ENCODE data around the gene TLDC2. TPM values are rescaled to one million over a fixed set of nuclear protein-coding genes. Genes with fewer than 3 reads are reported as not detected.
"Not testable (repeated sequence)": the region's sequence is repeated elsewhere in the genome, so short reads cannot be mapped to it uniquely, and the experiment has no call there.

The TLDC2 gene
- total RNA-seq, 1 donor, result not detected

- Histone ChIP-seq H3K9me3 (ENCODE audit: low read depth, low read length) (no peaks in the 10 kb centered on the region), H3K4me2 (ENCODE audit: insufficient read depth, low read length) (no peak overlapping the region), H3K27ac (ENCODE audit: low read depth, low read length) (no peak overlapping the region), H3K27me3 (ENCODE audit: insufficient read depth, low read length) (no peaks in the 10 kb centered on the region), H4K20me1 (ENCODE audit: insufficient read depth, low read length) (no peaks in the 10 kb centered on the region), H3K4me3 (ENCODE audit: insufficient read depth, low read length) (no peak overlapping the region), H3K4me1 (ENCODE audit: insufficient read depth, low read length) (peaks cover 10% of the 10 kb centered on the region), H2AFZ (ENCODE audit: low read length) (no peak overlapping the region), H3K79me2 (ENCODE audit: insufficient read depth, low read length) (no peaks in the 10 kb centered on the region), H3K36me3 (ENCODE audit: insufficient read depth, low read length) (no peaks in the 10 kb centered on the region)
- DNase-seq (ENCODE audit: insufficient read length, low spot score, missing footprints), result peak; percentile 17
- TF ChIP-seq, protein P1, sequence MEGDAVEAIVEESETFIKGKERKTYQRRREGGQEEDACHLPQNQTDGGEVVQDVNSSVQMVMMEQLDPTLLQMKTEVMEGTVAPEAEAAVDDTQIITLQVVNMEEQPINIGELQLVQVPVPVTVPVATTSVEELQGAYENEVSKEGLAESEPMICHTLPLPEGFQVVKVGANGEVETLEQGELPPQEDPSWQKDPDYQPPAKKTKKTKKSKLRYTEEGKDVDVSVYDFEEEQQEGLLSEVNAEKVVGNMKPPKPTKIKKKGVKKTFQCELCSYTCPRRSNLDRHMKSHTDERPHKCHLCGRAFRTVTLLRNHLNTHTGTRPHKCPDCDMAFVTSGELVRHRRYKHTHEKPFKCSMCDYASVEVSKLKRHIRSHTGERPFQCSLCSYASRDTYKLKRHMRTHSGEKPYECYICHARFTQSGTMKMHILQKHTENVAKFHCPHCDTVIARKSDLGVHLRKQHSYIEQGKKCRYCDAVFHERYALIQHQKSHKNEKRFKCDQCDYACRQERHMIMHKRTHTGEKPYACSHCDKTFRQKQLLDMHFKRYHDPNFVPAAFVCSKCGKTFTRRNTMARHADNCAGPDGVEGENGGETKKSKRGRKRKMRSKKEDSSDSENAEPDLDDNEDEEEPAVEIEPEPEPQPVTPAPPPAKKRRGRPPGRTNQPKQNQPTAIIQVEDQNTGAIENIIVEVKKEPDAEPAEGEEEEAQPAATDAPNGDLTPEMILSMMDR (IDR thresholded peaks at IDR 0.05; ENCODE audit: extremely low read depth, low read depth, low read length), result no peak
Measured at GRCh38 chr20:36929290-36929689, 53.4 kb downstream of the TLDC2 start.

- Histone ChIP-seq H3K27ac (ENCODE audit: low read depth, low read length) (no peak overlapping the region), H3K4me3 (ENCODE audit: insufficient read depth, low read length) (no peak overlapping the region), H3K36me3 (ENCODE audit: insufficient read depth, low read length) (no peaks in the 10 kb centered on the region), H4K20me1 (ENCODE audit: insufficient read depth, low read length) (no peaks in the 10 kb centered on the region), H3K9me3 (ENCODE audit: low read depth, low read length) (no peaks in the 10 kb centered on the region), H3K4me1 (ENCODE audit: insufficient read depth, low read length) (peaks cover 10% of the 10 kb centered on the region), H3K79me2 (ENCODE audit: insufficient read depth, low read length) (no peaks in the 10 kb centered on the region), H2AFZ (ENCODE audit: low read length) (no peak overlapping the region), H3K4me2 (ENCODE audit: insufficient read depth, low read length) (no peak overlapping the region), H3K27me3 (ENCODE audit: insufficient read depth, low read length) (no peaks in the 10 kb centered on the region)
- no peak for DNase-seq (ENCODE audit: insufficient read length, low spot score, missing footprints)
- TF ChIP-seq, protein P1 (IDR thresholded peaks at IDR 0.05; ENCODE audit: extremely low read depth, low read depth, low read length), result no peak
Measured at GRCh38 chr20:36929691-36930090, 53.8 kb downstream of the TLDC2 start.

DNA sequence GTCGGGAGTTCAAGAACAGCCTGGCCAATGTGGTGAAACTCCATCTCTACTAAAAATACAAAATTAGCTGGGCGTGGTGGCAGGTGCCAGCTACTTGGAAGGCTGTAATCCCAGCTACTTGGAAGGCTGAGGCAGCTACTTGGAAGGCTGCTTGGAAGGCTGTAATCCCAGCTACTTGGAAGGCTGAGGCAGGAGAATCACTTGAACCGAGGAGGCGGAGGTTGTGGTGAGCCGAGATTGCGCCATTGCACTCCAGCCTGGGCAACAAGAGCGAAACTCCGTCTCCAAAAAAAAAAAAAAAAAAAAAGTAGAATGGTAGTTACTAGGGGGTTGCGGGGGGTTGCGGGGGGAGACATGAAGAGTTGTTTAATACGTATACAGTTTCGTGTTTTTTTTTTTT lies 56.1 kb downstream of the TLDC2 start:
- H3K9me3 ChIP-seq (ENCODE audit: low read depth, low read length); H3K4me2 ChIP-seq (ENCODE audit: insufficient read depth, low read length); H2AFZ ChIP-seq (ENCODE audit: low read length); H3K4me1 ChIP-seq (ENCODE audit: insufficient read depth, low read length); DNase-seq (ENCODE audit: insufficient read length, low spot score, missing footprints); H3K79me2 ChIP-seq (ENCODE audit: insufficient read depth, low read length); H3K4me3 ChIP-seq (ENCODE audit: insufficient read depth, low read length); H3K27ac ChIP-seq (ENCODE audit: low read depth, low read length); H4K20me1 ChIP-seq (ENCODE audit: insufficient read depth, low read length); H3K36me3 ChIP-seq (ENCODE audit: insufficient read depth, low read length); H3K27me3 ChIP-seq (ENCODE audit: insufficient read depth, low read length): not testable (repeated sequence)

DNA sequence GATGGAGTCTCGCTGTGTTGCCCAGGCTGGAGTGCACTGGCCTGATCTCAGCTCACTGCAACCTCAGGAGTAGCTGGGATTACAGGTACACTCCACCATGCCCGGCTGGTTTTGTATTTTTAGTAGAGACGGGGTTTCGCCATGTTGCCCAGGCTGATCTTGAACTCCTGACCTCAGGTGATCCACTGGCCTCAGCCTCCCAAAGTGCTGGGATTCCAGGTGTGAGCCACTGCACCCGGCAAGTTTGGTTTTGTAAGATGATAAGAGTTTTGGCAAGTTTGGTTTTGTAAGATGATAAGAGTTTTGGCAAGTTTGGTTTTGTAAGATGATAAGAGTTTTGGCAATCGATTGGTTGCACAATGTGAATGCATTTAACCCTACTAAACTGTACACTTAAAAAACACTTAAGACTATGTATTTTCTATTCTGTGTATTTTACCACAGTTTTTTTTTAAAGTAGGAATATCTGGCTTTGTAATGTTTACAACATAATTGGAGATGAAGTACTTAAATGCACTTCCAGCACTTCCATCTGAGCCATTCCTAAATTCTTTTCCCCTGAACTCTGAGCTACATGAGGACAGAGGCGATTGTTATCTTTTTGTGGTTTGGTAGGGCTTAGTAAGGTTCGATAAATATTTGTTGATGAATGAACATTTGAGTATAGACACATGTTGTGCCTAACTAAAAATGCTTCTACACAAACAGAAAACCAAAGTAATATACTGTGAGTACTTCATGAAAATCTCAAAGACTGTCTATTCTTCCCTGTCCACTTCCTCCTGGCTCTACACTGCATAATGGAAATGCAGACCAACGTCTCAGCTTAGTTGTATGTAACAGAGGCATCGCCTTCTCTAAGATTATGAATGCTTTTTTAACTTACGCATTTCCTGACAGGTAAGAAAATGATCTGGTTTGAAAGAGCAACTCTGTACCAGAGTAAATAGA lies 56.8 kb downstream of the TLDC2 start:
- TF ChIP-seq, protein P1 (IDR thresholded peaks at IDR 0.05; ENCODE audit: extremely low read depth, low read depth, low read length), result no peak
- Histone ChIP-seq H2AFZ (ENCODE audit: low read length) (no peak overlapping the region), H3K79me2 (ENCODE audit: insufficient read depth, low read length) (no peaks in the 10 kb centered on the region), H3K27ac (ENCODE audit: low read depth, low read length) (no peak overlapping the region), H3K4me3 (ENCODE audit: insufficient read depth, low read length) (no peak overlapping the region), H3K9me3 (ENCODE audit: low read depth, low read length) (no peaks in the 10 kb centered on the region), H3K4me2 (ENCODE audit: insufficient read depth, low read length) (no peak overlapping the region), H3K27me3 (ENCODE audit: insufficient read depth, low read length) (no peaks in the 10 kb centered on the region), H3K36me3 (ENCODE audit: insufficient read depth, low read length) (no peaks in the 10 kb centered on the region), H3K4me1 (ENCODE audit: insufficient read depth, low read length) (peaks cover 10% of the 10 kb centered on the region), H4K20me1 (ENCODE audit: insufficient read depth, low read length) (no peaks in the 10 kb centered on the region)
- DNase-seq (ENCODE audit: insufficient read length, low spot score, missing footprints), result no peak

GRCh38 chr20:36933571-36933970 lies 57.6 kb downstream of the TLDC2 start:
- not testable (repeated sequence) for H3K79me2 ChIP-seq (ENCODE audit: insufficient read depth, low read length); H4K20me1 ChIP-seq (ENCODE audit: insufficient read depth, low read length); H2AFZ ChIP-seq (ENCODE audit: low read length); H3K27me3 ChIP-seq (ENCODE audit: insufficient read depth, low read length); H3K36me3 ChIP-seq (ENCODE audit: insufficient read depth, low read length); DNase-seq (ENCODE audit: insufficient read length, low spot score, missing footprints); H3K4me1 ChIP-seq (ENCODE audit: insufficient read depth, low read length); H3K4me3 ChIP-seq (ENCODE audit: insufficient read depth, low read length); H3K27ac ChIP-seq (ENCODE audit: low read depth, low read length); H3K9me3 ChIP-seq (ENCODE audit: low read depth, low read length); H3K4me2 ChIP-seq (ENCODE audit: insufficient read depth, low read length)

Data from osteoblast (primary cell).